Heart left ventricle (tissue), 16 donors: Measurements from ENCODE around the gene ETFRF1. TPM values are rescaled to one million over a fixed set of nuclear protein-coding genes. Genes with fewer than 3 reads are reported as not detected.
A peak's percentile ranks its signal among the peaks of the same experiment; 100 is the strongest.

ENCODE experiments used
- ATAC-seq, 4 donors: fragments of 200-7000 bp; cut with Tn5 transposase; one replicate each; pipeline ENCODE4 v1.9.1; 2020 to 2022; ENCODE audit warnings: moderate library complexity in 4 of 4, mild to moderate bottlenecking in 3 of 4, moderate number of reproducible peaks in 1 of 4
- DNase-seq, 5 donors: peaks; one replicate each; pipeline ENCODE4 v3.0.0-alpha.2; 2020
- H3K27ac ChIP-seq, 12 donors: fragments of 200-600 bp; sonication (generic) in 4 of 12; one replicate each; pipeline versions ENCODE4 v1.5.0 to v1.8.0; 2016 to 2022; ENCODE audit warnings: mild to moderate bottlenecking in 2 of 12
- H3K27me3 ChIP-seq, 9 donors: fragments of 200-600 bp; sonication (generic) in 2 of 9; one replicate each; pipeline versions ENCODE4 v1.5.1 to v1.8.0; 2016 to 2022; ENCODE audit warnings: mild to moderate bottlenecking in 3 of 9
- H3K36me3 ChIP-seq, 9 donors: fragments of 200-600 bp; sonication (generic) in 2 of 9; one replicate each; pipeline versions ENCODE4 v1.5.0 to v1.8.0; 2018 to 2022; ENCODE audit warnings: mild to moderate bottlenecking in 2 of 9
- H3K4me1 ChIP-seq, 12 donors: fragments of 200-600 bp; sonication (generic) in 4 of 12; one replicate each; pipeline versions ENCODE4 v1.5.0 to v1.8.0; 2016 to 2022; ENCODE audit warnings: mild to moderate bottlenecking in 3 of 12
- H3K4me3 ChIP-seq, 12 donors: fragments of 200-600 bp; sonication (generic) in 4 of 12; one replicate each; pipeline versions ENCODE4 v1.5.0 to v1.8.0; 2017 to 2022; ENCODE audit warnings: mild to moderate bottlenecking in 9 of 12, moderate library complexity in 4 of 12
- H3K9me3 ChIP-seq, 12 donors: fragments of 200-600 bp; sonication (generic) in 4 of 12; one replicate each; pipeline versions ENCODE4 v1.5.0 to v1.8.0; 2016 to 2022; ENCODE audit warnings: mild to moderate bottlenecking in 1 of 12
- CTCF ChIP-seq, 12 donors: fragments of 200-600 bp; sonication (generic) in 4 of 12; IDR thresholded peaks; one replicate each; pipeline versions ENCODE4 v1.5.0 to v1.8.0; 2018 to 2022; ENCODE audit warnings: antibody characterized with exemption in 12 of 12, mild to moderate bottlenecking in 5 of 12
- POLR2A ChIP-seq, 2 donors: fragments of 450-650 bp; IDR thresholded peaks; one replicate each; pipeline ENCODE4 v1.6.1; 2017; ENCODE audit warnings: antibody characterized with exemption in 2 of 2, mild to moderate bottlenecking in 2 of 2, moderate library complexity in 2 of 2
- WGBS, 4 donors: extraction: QIAGEN DNeasy Blood & Tissue Kit in 2 of 4; methylation state at CpG; one replicate each; pipeline versions ENCODE4 v1.1.5 to v1.1.7; 2013 to 2018; 5-methylcytosine and 5-hydroxymethylcytosine counted together
- intact Hi-C, 10 donors: fragments of 100-400 bp; cut with DNase I; formaldehyde crosslinking; loops; one replicate each; pipeline versions ENCODE4 v1.11.1 to v1.14.2; 2022
- polyA plus RNA-seq, 2 donors: library from polyadenylated mRNA; stranded (reverse); fragments of 200-250 nt; gene quantifications; one replicate each; pipeline ENCODE4 v1.2.3, GENCODE V29; 2013
- total RNA-seq, 9 donors: library from RNA; depleted of rRNA in 2 of 9; stranded (reverse); fragments of >200 nt in 2 of 9; fragmentation: NEBNext Ultra II Directional in 3 of 9; extraction: Animal tissue kit (Norgen Biotek cat#: 25700) in 3 of 9; gene quantifications; one replicate each; pipeline versions ENCODE4 v1.1.0 to v1.2.4, GENCODE V29; 2016 to 2023
- donor health status: ischemic (EF 13 %, LVEDD 7.1; RV severe dilation, severe dysfunction).
- donor health status: healthy with polysubstance abuse.
- donor health status: DM: no; HTN: yes; CAD: no.
- donor health status: DM: no; HTN: no; CAD: no.
- donor health status: ischemic (EF 25% LVEDD 6.9; RV normal size, moderate dysfunction).
- donor health status: ischemic (EF 25% LVEDD 5.7; RV mildly dilated, moderate dysfunction).
- donor health status: healthy.
- donor health status: DM: yes; HTN: yes; CAD: no.
- donor health status: ischemic (EF 35%, LVEDD 5.7; RV mildly dilated, moderate dysfunction).
- donor health status: nonischemic (EF 11% LVEDD 7.7; RV severe dilation, severe dysfunction).
- donor health status: DM: yes; HTN: yes; CAD: no.
- donor health status: PGD.
- donor health status: ischemic (EF 29% LVEDD 5.4; RV normal size, mild dysfunction).
- donor health status: nonischemic (EF 23%, LVEDD 6.1; RV moderate dilation, normal function).

ETFRF1 gene
- total and polyA plus RNA-seq, 11 donors = 31.4 to 83.8 (median 52.2) TPM

- H3K4me3 ChIP-seq = no peak overlapping the region
- no peak overlapping the region for H3K27ac ChIP-seq
- no peaks in the 10 kb centered on the region for H3K27me3 ChIP-seq
- H3K4me1 ChIP-seq = peaks cover 0 to 8% (median 4%) of the 10 kb centered on the region in 12 donors
- H3K36me3 ChIP-seq = no peaks in the 10 kb centered on the region
- TF ChIP-seq CTCF (IDR thresholded peaks at IDR 0.05) (no peak), POLR2A (IDR thresholded peaks at IDR 0.05) (no peak)
- intact Hi-C loops = no loop called here
- no peaks in the 10 kb centered on the region for H3K9me3 ChIP-seq
- DNase-seq = no peak
- no peak for ATAC-seq
Observed at GRCh38 chr12:25189656-25190055, 5.4 kb upstream of the ETFRF1 start.

GRCh38 chr12:25190793-25191192 is 4.2 kb upstream of the ETFRF1 start:
- ATAC-seq = no peak
- H3K9me3 ChIP-seq = no peaks in the 10 kb centered on the region
- no peaks in the 10 kb centered on the region for H3K36me3 ChIP-seq
- DNase-seq = no peak
- H3K4me1 ChIP-seq = peaks cover 0 to 13% (median 6%) of the 10 kb centered on the region in 12 donors
- whole genome bisulfite sequencing, 4 donors = 87 to 97% (median 94%) methylated on average over 6 of the region's 6 CpGs
- TF ChIP-seq POLR2A (IDR thresholded peaks at IDR 0.05) (no peak), CTCF (IDR thresholded peaks at IDR 0.05) (no peak)
- no peaks in the 10 kb centered on the region for H3K27me3 ChIP-seq
- no peak overlapping the region for H3K4me3 ChIP-seq
- no peak overlapping the region for H3K27ac ChIP-seq
- intact Hi-C loops = no loop called here

GRCh38 chr12:25194214-25194613 is 823 bp upstream of the ETFRF1 start:
- WGBS, 4 donors = 13 to 25% (median 18%) methylated on average over 1 of the region's 1 CpG
- no peak for TF ChIP-seq CTCF (IDR thresholded peaks at IDR 0.05)
- TF ChIP-seq POLR2A (IDR thresholded peaks at IDR 0.05) = no peak
- H3K27me3 ChIP-seq = no peaks in the 10 kb centered on the region
- intact Hi-C loops = loop anchor here in 1 of 10 donors (2.0 kb wide), 1 partner anchor 57 kb away; the partner anchor contains the start of gene KRAS
- DNase-seq (no peak), ATAC-seq (no peak)
- no peaks in the 10 kb centered on the region for H3K36me3 ChIP-seq
- peak overlapping the region in 5 of 12 donors; percentile 37 to 97 (median 91) for H3K27ac ChIP-seq
- H3K4me3 ChIP-seq = peak overlapping the region in 9 of 12 donors; percentile 55 to 94 (median 76)
- H3K4me1 ChIP-seq = peaks cover 0 to 28% (median 12%) of the 10 kb centered on the region in 12 donors
- H3K9me3 ChIP-seq = no peaks in the 10 kb centered on the region

- H3K9me3 ChIP-seq = no peaks in the 10 kb centered on the region
- H3K27ac ChIP-seq = peak overlapping the region in 11 of 12 donors; percentile 37 to 97 (median 92)
- H3K36me3 ChIP-seq = peaks cover 0 to 1% (median 0%) of the 10 kb centered on the region in 9 donors
- peaks cover 0 to 28% (median 12%) of the 10 kb centered on the region in 12 donors for H3K4me1 ChIP-seq
- H3K27me3 ChIP-seq = no peaks in the 10 kb centered on the region
- peak overlapping the region; percentile 49 to 94 (median 73) for H3K4me3 ChIP-seq
- TF ChIP-seq POLR2A (IDR thresholded peaks at IDR 0.05) = no peak
- no peak for TF ChIP-seq CTCF (IDR thresholded peaks at IDR 0.05)
- 9 to 13% (median 10%) methylated on average over 11 of the region's 11 CpGs for WGBS, 4 donors
- DNase-seq (no peak), ATAC-seq (no peak)
- intact Hi-C loops = loop anchor here in 4 of 10 donors (2.0 to 5.0 kb wide), 3 partner anchors 53 to 58 kb away; partner anchors contain the start of gene KRAS (in 3 of the 4)
Observed at GRCh38 chr12:25194722-25195055, 348 bp upstream of the ETFRF1 start.
